Measurements from ENCODE around the gene CPEB3.

CPEB3 gene

DNA sequence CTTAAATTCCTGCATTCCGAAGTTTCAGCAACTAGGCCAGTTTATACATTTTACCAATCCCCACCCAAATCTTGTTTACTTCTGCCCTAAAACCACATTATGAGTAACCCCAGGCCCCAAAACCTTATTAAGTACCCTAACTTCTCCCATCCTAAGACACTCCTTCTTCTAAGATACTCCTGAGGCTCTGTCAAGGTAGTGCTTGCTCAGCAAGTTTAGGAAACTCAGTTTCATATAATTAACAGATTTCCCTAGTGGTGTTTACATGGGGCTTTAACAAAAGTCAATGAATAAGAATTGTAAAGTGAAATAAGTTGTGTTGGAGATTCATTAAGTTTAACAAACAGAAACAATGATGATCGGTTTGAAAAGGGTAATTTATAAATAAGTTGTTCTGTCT is 77.8 kb downstream of the CPEB3 start:
- no peak overlapping the region for H3K27ac ChIP-seq (ENCODE audit: low read depth, low read length)
- H3K36me3 ChIP-seq (ENCODE audit: insufficient read depth, low read length) = no peaks in the 10 kb centered on the region
- H3K79me2 ChIP-seq (ENCODE audit: control insufficient read depth, insufficient read depth, low read length, unreplicated experiment) = no peaks in the 10 kb centered on the region
- no peak overlapping the region for H2AFZ ChIP-seq (ENCODE audit: low read length, unreplicated experiment)
- H3K4me3 ChIP-seq (ENCODE audit: low read depth, low read length) = no peak overlapping the region
- peaks cover 12% of the 10 kb centered on the region for H3K4me1 ChIP-seq (ENCODE audit: control insufficient read depth, insufficient read depth, low read length, unreplicated experiment)
- H3K27me3 ChIP-seq (ENCODE audit: insufficient read depth, low read length) = no peaks in the 10 kb centered on the region

DNA sequence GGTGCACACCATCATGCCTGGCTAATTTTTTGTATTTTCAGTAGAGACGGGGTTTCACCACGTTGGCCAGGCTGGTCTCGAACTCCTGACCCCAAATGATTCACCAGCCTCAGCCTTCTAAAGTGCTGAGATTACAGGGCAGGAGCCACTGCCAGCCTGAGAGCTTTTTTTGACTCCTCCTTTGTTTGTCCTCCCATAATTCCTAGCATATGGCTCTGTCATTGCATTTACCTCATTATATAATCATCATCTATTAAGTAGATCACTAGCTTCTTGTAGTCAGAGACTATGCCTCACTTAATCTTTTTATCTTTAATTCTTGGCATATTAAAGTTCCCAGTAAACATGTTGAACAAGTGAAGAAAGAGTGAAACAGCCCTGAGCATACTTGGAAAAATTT is 82.1 kb downstream of the CPEB3 start:
- Histone ChIP-seq H3K27me3 (ENCODE audit: insufficient read depth, low read length) (no peaks in the 10 kb centered on the region), H3K4me1 (ENCODE audit: control insufficient read depth, insufficient read depth, low read length, unreplicated experiment) (peaks cover 19% of the 10 kb centered on the region), H3K27ac (ENCODE audit: low read depth, low read length) (no peak overlapping the region), H3K79me2 (ENCODE audit: control insufficient read depth, insufficient read depth, low read length, unreplicated experiment) (no peaks in the 10 kb centered on the region), H3K36me3 (ENCODE audit: insufficient read depth, low read length) (no peaks in the 10 kb centered on the region), H2AFZ (ENCODE audit: low read length, unreplicated experiment) (no peak overlapping the region), H3K4me3 (ENCODE audit: low read depth, low read length) (no peak overlapping the region)

DNA sequence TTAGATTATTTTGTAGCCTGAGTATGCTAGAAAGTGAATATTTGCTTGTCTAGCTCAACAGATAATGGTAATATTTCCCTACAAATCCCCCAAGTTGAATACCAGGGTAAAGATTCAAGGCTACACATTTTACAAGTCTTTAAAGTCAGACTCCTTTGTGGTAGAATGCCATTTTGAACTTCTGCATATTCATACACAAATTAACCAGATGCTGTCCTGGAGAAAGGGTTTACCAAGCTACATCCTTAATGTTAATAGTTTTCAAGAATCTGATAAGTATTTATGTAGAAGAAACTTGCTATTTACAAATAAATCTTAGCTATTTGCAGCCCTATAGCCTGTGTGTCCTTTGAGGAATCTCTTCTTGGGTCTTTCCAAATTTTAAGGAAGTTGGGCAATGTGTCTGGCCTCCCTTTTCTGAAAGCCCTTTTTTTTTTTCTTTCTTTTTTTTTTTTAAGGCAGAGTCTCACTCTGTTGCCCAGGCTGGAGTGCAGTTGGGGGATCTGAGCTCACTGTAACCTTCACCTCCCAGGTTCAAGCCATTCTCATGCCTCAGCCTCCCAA is 82.6 kb downstream of the CPEB3 start:
- H3K4me3 ChIP-seq (ENCODE audit: low read depth, low read length) = no peak overlapping the region
- no peak overlapping the region for H3K27ac ChIP-seq (ENCODE audit: low read depth, low read length)
- peaks cover 19% of the 10 kb centered on the region for H3K4me1 ChIP-seq (ENCODE audit: control insufficient read depth, insufficient read depth, low read length, unreplicated experiment)
- H2AFZ ChIP-seq (ENCODE audit: low read length, unreplicated experiment) = no peak overlapping the region
- H3K79me2 ChIP-seq (ENCODE audit: control insufficient read depth, insufficient read depth, low read length, unreplicated experiment) = no peaks in the 10 kb centered on the region
- H3K36me3 ChIP-seq (ENCODE audit: insufficient read depth, low read length) = no peaks in the 10 kb centered on the region
- H3K27me3 ChIP-seq (ENCODE audit: insufficient read depth, low read length) = no peaks in the 10 kb centered on the region

DNA sequence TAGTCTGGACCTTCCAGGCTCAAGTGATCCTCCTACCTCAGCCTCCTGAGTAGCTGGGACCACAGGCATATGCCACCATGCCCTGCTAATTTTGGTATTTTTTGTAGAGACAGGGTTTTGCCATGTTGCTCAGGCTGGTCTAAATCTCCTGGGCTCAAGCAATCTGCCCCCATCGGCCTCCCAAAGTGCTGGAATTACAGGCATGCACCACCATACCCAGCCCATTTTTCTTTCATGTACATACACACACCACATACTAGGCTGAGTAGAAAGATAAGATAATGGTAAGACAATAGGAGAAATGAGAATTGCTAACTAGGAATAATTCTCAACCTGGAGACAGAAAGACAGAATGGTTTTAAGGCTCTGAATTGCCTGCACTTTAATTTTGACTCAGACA is 83.8 kb downstream of the CPEB3 start:
- Histone ChIP-seq H3K79me2 (ENCODE audit: control insufficient read depth, insufficient read depth, low read length, unreplicated experiment) (no peaks in the 10 kb centered on the region), H3K27me3 (ENCODE audit: insufficient read depth, low read length) (no peaks in the 10 kb centered on the region), H3K27ac (ENCODE audit: low read depth, low read length) (no peak overlapping the region), H2AFZ (ENCODE audit: low read length, unreplicated experiment) (no peak overlapping the region), H3K4me3 (ENCODE audit: low read depth, low read length) (no peak overlapping the region), H3K4me1 (ENCODE audit: control insufficient read depth, insufficient read depth, low read length, unreplicated experiment) (peaks cover 19% of the 10 kb centered on the region), H3K36me3 (ENCODE audit: insufficient read depth, low read length) (no peaks in the 10 kb centered on the region)

DNA sequence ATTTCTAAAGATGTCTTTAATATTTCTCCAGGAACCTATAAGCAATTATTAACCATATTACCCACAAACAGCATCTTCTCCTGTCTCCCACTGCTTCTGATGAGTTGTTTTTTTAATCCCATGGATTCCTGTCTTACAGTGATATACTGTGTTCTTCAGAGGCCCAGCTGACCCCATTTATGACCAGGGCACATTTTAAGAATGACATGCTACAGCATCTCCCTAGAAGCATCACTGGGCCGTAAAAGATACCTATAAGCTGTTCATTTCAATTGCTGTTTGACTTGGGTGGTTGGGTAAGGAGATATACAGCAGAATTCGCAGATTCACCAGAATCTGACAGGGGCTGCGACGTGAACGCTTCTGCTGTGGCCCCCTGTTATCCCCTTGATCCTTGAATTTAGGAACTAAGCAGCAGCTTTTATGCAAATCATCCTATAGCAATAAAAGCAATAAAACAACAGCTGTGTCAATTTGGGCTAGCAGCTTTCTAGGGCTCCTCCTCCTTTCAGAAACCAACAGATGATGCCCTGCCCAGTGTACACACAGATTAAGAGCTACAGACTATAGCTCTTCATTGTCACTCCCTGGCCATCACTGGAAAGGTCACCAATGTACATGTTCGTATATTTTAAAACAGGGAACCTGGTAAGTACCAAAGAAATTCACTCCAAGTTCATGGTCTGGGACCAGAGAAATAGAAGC is 86.8 kb downstream of the CPEB3 start:
- Histone ChIP-seq H3K4me1 (ENCODE audit: control insufficient read depth, insufficient read depth, low read length, unreplicated experiment) (peaks cover 19% of the 10 kb centered on the region), H2AFZ (ENCODE audit: low read length, unreplicated experiment) (no peak overlapping the region), H3K27ac (ENCODE audit: low read depth, low read length) (no peak overlapping the region), H3K79me2 (ENCODE audit: control insufficient read depth, insufficient read depth, low read length, unreplicated experiment) (no peaks in the 10 kb centered on the region), H3K36me3 (ENCODE audit: insufficient read depth, low read length) (no peaks in the 10 kb centered on the region), H3K4me3 (ENCODE audit: low read depth, low read length) (no peak overlapping the region), H3K27me3 (ENCODE audit: insufficient read depth, low read length) (no peaks in the 10 kb centered on the region)

DNA sequence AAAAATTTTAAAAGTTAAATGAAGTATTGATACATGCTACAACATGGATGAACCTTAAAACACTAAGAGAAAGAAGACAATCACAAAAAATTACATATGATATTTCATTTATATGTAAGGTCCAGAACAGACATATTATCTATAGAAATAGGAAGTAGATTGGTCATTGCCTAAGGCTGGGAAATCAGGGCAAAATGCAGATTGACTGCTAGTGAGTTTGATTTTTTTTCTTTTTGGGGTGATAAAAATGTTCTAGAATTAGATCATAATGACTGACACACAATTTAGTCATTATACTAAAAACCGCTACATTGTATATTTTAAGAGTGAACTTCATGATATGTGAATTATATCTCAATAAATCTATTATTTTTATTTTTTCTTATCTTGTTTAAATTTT is 88.3 kb downstream of the CPEB3 start:
- Histone ChIP-seq H3K36me3 (ENCODE audit: insufficient read depth, low read length) (no peaks in the 10 kb centered on the region), H3K27me3 (ENCODE audit: insufficient read depth, low read length) (no peaks in the 10 kb centered on the region), H3K4me1 (ENCODE audit: control insufficient read depth, insufficient read depth, low read length, unreplicated experiment) (peaks cover 7% of the 10 kb centered on the region), H3K79me2 (ENCODE audit: control insufficient read depth, insufficient read depth, low read length, unreplicated experiment) (no peaks in the 10 kb centered on the region), H2AFZ (ENCODE audit: low read length, unreplicated experiment) (no peak overlapping the region), H3K4me3 (ENCODE audit: low read depth, low read length) (no peak overlapping the region), H3K27ac (ENCODE audit: low read depth, low read length) (no peak overlapping the region)

DNA sequence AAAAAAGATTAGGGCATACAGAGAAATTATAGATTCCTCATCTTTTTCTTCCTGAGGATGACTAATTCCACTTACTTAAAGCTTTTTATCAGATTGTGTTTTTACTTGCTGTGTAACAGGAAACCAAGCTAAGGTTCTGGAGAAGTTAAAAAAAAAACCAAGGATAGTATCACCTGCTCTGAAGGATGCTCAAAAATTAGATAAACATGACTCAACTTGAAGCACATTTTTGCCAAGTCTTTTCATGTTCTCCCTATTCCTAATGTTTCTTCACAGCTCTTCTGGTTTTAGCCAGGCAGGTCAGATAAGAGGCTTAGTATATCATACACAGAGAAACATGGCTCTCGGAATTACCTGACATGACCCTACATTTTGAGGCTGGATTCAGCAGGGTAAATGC is 90.3 kb downstream of the CPEB3 start:
- H3K36me3 ChIP-seq (ENCODE audit: insufficient read depth, low read length) = no peaks in the 10 kb centered on the region

DNA sequence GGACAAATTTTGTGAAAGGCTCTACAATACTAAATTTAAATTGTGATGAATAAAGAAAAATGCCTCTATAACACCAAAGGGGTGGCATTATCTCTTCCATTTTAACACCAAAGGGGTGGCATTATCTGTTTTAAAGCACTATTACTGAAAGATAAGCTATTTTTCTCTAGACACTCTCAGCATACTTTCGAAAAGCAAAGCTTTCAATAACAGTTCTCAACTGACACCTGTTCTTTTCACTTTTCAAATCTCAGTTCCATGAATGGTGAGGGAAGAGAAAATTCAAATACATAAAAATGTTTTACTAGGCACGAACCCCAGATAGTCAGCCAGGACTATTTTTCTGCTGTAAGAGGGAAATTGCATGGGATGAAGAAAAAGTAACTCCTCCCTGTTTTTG is 103.8 kb downstream of the CPEB3 start:
- Histone ChIP-seq H3K4me3 (ENCODE audit: low read depth, low read length) (no peak overlapping the region), H3K27ac (ENCODE audit: low read depth, low read length) (no peak overlapping the region), H3K36me3 (ENCODE audit: insufficient read depth, low read length) (no peaks in the 10 kb centered on the region), H3K27me3 (ENCODE audit: insufficient read depth, low read length) (no peaks in the 10 kb centered on the region), H3K79me2 (ENCODE audit: control insufficient read depth, insufficient read depth, low read length, unreplicated experiment) (no peaks in the 10 kb centered on the region), H3K4me1 (ENCODE audit: control insufficient read depth, insufficient read depth, low read length, unreplicated experiment) (no peaks in the 10 kb centered on the region), H2AFZ (ENCODE audit: low read length, unreplicated experiment) (no peak overlapping the region)

More for the DNA sequence above, 90.3 kb downstream of the CPEB3 start:
- Histone ChIP-seq H3K27me3 (ENCODE audit: insufficient read depth, low read length) (no peaks in the 10 kb centered on the region), H3K27ac (ENCODE audit: low read depth, low read length) (no peak overlapping the region), H2AFZ (ENCODE audit: low read length, unreplicated experiment) (no peak overlapping the region), H3K79me2 (ENCODE audit: control insufficient read depth, insufficient read depth, low read length, unreplicated experiment) (no peaks in the 10 kb centered on the region), H3K4me1 (ENCODE audit: control insufficient read depth, insufficient read depth, low read length, unreplicated experiment) (peaks cover 5% of the 10 kb centered on the region), H3K4me3 (ENCODE audit: low read depth, low read length) (no peak overlapping the region)

DNA sequence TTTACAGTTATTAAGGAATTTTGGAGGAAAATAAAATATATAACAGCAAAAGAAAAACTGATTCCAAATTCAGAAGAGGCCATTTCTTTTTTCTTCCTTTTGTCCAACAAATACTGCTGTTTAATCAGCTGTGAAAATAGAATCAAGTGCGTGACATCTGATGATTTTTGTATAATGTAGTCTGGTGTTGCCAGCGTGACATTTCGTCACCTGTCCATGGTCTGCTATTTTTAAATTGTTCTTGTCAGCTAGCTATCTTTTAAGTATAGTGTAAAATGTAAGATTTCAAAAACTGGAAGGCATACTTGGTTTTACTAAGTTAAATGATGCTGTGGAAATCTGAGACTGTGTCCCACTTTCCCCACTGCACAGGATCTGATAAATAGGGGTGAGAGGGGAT is 105.9 kb downstream of the CPEB3 start:
- Histone ChIP-seq H3K79me2 (ENCODE audit: control insufficient read depth, insufficient read depth, low read length, unreplicated experiment) (no peaks in the 10 kb centered on the region), H2AFZ (ENCODE audit: low read length, unreplicated experiment) (no peak overlapping the region), H3K4me1 (ENCODE audit: control insufficient read depth, insufficient read depth, low read length, unreplicated experiment) (no peaks in the 10 kb centered on the region), H3K4me3 (ENCODE audit: low read depth, low read length) (no peak overlapping the region), H3K36me3 (ENCODE audit: insufficient read depth, low read length) (no peaks in the 10 kb centered on the region), H3K27me3 (ENCODE audit: insufficient read depth, low read length) (no peaks in the 10 kb centered on the region), H3K27ac (ENCODE audit: low read depth, low read length) (no peak overlapping the region)

DNA sequence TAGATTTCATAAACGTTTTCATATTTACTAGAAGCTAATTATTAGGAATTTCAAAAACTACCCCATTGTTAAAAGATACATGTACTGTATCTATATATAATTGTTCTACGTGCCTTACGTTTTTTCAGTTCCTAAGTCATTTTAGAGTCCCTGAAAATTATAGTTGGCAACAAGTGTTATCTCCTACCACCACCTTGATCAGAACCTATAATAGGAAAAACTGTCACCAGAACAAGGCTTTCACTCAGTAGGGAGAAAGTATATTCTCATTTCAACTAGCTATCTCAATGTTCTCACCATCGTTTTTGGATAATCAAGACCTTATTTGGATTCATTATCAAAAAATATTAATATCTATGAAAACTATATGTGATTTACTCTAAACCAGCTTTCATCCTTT is 107.7 kb downstream of the CPEB3 start:
- H3K79me2 ChIP-seq (ENCODE audit: control insufficient read depth, insufficient read depth, low read length, unreplicated experiment) = no peaks in the 10 kb centered on the region
- no peaks in the 10 kb centered on the region for H3K27me3 ChIP-seq (ENCODE audit: insufficient read depth, low read length)
- H3K36me3 ChIP-seq (ENCODE audit: insufficient read depth, low read length) = no peaks in the 10 kb centered on the region
- no peak overlapping the region for H3K27ac ChIP-seq (ENCODE audit: low read depth, low read length)
- no peak overlapping the region for H2AFZ ChIP-seq (ENCODE audit: low read length, unreplicated experiment)
- H3K4me1 ChIP-seq (ENCODE audit: control insufficient read depth, insufficient read depth, low read length, unreplicated experiment) = no peaks in the 10 kb centered on the region
- H3K4me3 ChIP-seq (ENCODE audit: low read depth, low read length) = no peak overlapping the region

DNA sequence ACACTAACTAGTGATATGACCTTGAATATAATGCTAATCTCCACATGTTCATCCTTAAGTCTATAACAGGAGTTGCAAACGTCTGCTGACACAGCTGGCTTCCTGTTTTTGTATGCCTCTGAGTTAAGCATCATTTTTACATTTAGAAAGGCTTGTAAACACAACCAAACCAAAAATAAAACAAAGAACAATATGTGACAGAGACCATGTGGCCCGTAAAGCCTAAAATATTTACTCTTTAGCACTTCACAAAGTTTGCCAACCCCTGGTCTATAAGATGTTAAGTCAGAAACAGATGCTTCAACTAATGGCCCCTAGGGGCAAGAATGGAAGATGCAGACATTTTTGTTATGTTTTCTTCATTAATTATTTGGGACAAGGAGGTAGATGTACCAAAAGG is 109.3 kb downstream of the CPEB3 start:
- Histone ChIP-seq H3K4me3 (ENCODE audit: low read depth, low read length) (no peak overlapping the region), H3K27me3 (ENCODE audit: insufficient read depth, low read length) (no peaks in the 10 kb centered on the region), H3K4me1 (ENCODE audit: control insufficient read depth, insufficient read depth, low read length, unreplicated experiment) (no peaks in the 10 kb centered on the region), H3K36me3 (ENCODE audit: insufficient read depth, low read length) (no peaks in the 10 kb centered on the region), H3K79me2 (ENCODE audit: control insufficient read depth, insufficient read depth, low read length, unreplicated experiment) (no peaks in the 10 kb centered on the region), H3K27ac (ENCODE audit: low read depth, low read length) (no peak overlapping the region), H2AFZ (ENCODE audit: low read length, unreplicated experiment) (no peak overlapping the region)

Measured in ACC112 (cell line).